PC-3 (cell line): ENCODE measurements around the gene TNS3.

Experiments
- CTCF ChIP-seq: fragments of 300-600 bp; sonication (generic); conservative IDR thresholded peaks from 2 replicates; pipeline ENCODE4 v1.5.1; 2017; ENCODE audit warnings: antibody characterized with exemption, low read depth, mild to moderate bottlenecking, low read length
- EZH2 ChIP-seq: fragments of 300-600 bp; sonication (generic); IDR thresholded peaks from one replicate; pipeline ENCODE4 v1.6.1; 2017; ENCODE audit warnings: antibody characterized with exemption, mild to moderate bottlenecking, low read length; ENCODE audit not compliant: unreplicated experiment
- EZH2phosphoT487 ChIP-seq: fragments of 300-600 bp; sonication (generic); IDR thresholded peaks from 2 replicates; pipeline ENCODE4 v1.6.1; 2018; ENCODE audit warnings: mild to moderate bottlenecking, antibody characterized with exemption, low read length, borderline replicate concordance

- TF ChIP-seq EZH2 (no peak), CTCF (no peak), EZH2phosphoT487 (no peak)
Measured at GRCh38 chr7:47485640-47486435, 96.1 kb downstream of the TNS3 start.
